ENCODE results near the gene RARB.

GRCh38 chr3:25497096-25497495 is 69.0 kb downstream of the RARB start:
- TF ChIP-seq ZNF221 (tag by site-specific recombination; IDR thresholded peaks at IDR 0.05; ENCODE audit: borderline replicate concordance), result no peak
- TF ChIP-seq ZNF600 (tag by site-specific recombination; IDR thresholded peaks at IDR 0.05), result no peak
- TF ChIP-seq, protein P1, sequence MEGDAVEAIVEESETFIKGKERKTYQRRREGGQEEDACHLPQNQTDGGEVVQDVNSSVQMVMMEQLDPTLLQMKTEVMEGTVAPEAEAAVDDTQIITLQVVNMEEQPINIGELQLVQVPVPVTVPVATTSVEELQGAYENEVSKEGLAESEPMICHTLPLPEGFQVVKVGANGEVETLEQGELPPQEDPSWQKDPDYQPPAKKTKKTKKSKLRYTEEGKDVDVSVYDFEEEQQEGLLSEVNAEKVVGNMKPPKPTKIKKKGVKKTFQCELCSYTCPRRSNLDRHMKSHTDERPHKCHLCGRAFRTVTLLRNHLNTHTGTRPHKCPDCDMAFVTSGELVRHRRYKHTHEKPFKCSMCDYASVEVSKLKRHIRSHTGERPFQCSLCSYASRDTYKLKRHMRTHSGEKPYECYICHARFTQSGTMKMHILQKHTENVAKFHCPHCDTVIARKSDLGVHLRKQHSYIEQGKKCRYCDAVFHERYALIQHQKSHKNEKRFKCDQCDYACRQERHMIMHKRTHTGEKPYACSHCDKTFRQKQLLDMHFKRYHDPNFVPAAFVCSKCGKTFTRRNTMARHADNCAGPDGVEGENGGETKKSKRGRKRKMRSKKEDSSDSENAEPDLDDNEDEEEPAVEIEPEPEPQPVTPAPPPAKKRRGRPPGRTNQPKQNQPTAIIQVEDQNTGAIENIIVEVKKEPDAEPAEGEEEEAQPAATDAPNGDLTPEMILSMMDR (tag by site-specific recombination; IDR thresholded peaks at IDR 0.05), result no peak
- no peak for TF ChIP-seq ZNF18 (tag by site-specific recombination; IDR thresholded peaks at IDR 0.05)
- no peak for TF ChIP-seq ZNF174 (tag by site-specific recombination; IDR thresholded peaks at IDR 0.05)
- TF ChIP-seq ZNF76 (tag by site-specific recombination; IDR thresholded peaks at IDR 0.05; ENCODE audit: borderline replicate concordance, low read depth), result no peak
- TF ChIP-seq, protein P2, sequence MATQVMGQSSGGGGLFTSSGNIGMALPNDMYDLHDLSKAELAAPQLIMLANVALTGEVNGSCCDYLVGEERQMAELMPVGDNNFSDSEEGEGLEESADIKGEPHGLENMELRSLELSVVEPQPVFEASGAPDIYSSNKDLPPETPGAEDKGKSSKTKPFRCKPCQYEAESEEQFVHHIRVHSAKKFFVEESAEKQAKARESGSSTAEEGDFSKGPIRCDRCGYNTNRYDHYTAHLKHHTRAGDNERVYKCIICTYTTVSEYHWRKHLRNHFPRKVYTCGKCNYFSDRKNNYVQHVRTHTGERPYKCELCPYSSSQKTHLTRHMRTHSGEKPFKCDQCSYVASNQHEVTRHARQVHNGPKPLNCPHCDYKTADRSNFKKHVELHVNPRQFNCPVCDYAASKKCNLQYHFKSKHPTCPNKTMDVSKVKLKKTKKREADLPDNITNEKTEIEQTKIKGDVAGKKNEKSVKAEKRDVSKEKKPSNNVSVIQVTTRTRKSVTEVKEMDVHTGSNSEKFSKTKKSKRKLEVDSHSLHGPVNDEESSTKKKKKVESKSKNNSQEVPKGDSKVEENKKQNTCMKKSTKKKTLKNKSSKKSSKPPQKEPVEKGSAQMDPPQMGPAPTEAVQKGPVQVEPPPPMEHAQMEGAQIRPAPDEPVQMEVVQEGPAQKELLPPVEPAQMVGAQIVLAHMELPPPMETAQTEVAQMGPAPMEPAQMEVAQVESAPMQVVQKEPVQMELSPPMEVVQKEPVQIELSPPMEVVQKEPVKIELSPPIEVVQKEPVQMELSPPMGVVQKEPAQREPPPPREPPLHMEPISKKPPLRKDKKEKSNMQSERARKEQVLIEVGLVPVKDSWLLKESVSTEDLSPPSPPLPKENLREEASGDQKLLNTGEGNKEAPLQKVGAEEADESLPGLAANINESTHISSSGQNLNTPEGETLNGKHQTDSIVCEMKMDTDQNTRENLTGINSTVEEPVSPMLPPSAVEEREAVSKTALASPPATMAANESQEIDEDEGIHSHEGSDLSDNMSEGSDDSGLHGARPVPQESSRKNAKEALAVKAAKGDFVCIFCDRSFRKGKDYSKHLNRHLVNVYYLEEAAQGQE (tag by site-specific recombination; IDR thresholded peaks at IDR 0.05), result no peak
- TF ChIP-seq ZNF175 (tag by site-specific recombination; IDR thresholded peaks at IDR 0.05), result no peak
- TF ChIP-seq ZNF266 (tag by site-specific recombination; IDR thresholded peaks at IDR 0.05; ENCODE audit: low read depth), result no peak
- no peak for TF ChIP-seq ZNF549 (tag by site-specific recombination; IDR thresholded peaks at IDR 0.05)
- TF ChIP-seq HOXC10 (CRISPR knock-in tag; IDR thresholded peaks at IDR 0.05), result no peak
- TF ChIP-seq ZNF776 (tag by site-specific recombination; IDR thresholded peaks at IDR 0.05; ENCODE audit: borderline replicate concordance), result no peak
- no peak for TF ChIP-seq TCF7L2 (IDR thresholded peaks at IDR 0.05; ENCODE audit: borderline replicate concordance, low read depth, low read length)
